ENCODE measurements around the gene SLC17A7.

- no peak for TF ChIP-seq ZNF37A (tag by site-specific recombination; IDR thresholded peaks at IDR 0.05)
- TF ChIP-seq ZFP41 (tag by site-specific recombination; IDR thresholded peaks at IDR 0.05; ENCODE audit: borderline replicate concordance), result no peak
- no peak for TF ChIP-seq PRDM10 (tag by site-specific recombination; IDR thresholded peaks at IDR 0.05)
- TF ChIP-seq CTCF (tag by site-specific recombination; IDR thresholded peaks at IDR 0.05), result no peak
- TF ChIP-seq PBX3 (CRISPR knock-in tag; IDR thresholded peaks at IDR 0.05), result no peak
- TF ChIP-seq OVOL3 (tag by site-specific recombination; IDR thresholded peaks at IDR 0.05), result no peak
- no peak for TF ChIP-seq ZNF837 (tag by site-specific recombination; IDR thresholded peaks at IDR 0.05)
- no peak for TF ChIP-seq ZNF274 (IDR thresholded peaks at IDR 0.05; ENCODE audit: low read length)
- TF ChIP-seq ZNF274 (tag by site-specific recombination; IDR thresholded peaks at IDR 0.05; ENCODE audit: borderline replicate concordance), result no peak
- no peak for TF ChIP-seq ZNF398 (tag by site-specific recombination; IDR thresholded peaks at IDR 0.05)
- TF ChIP-seq ZSCAN5A (tag by site-specific recombination; IDR thresholded peaks at IDR 0.05), result no peak
These were observed 21.1 kb downstream of the SLC17A7 start for GRCh38 chr19:49420227-49420626.

Measured in HEK293 (cell line).